Ureter (tissue), 1 donor: Measurements from ENCODE around the gene ATP6V1G2. TPM values are rescaled to one million over a fixed set of nuclear protein-coding genes. Genes with fewer than 3 reads are reported as not detected.
"Not testable (repeated sequence)": the region's sequence is repeated elsewhere in the genome, so short reads cannot be mapped to it uniquely, and the experiment has no call there.

Source experiments
- DNase-seq: peaks from one replicate; pipeline ENCODE4 v3.0.0-alpha.2; 2020; ENCODE audit warnings: low spot score
- total RNA-seq: library from RNA; stranded (reverse); gene quantifications from one replicate; pipeline ENCODE4 v1.2.4, GENCODE V29; 2023
- donor health status: DM: yes; HTN: yes; CAD: no.

Gene ATP6V1G2
- 0.65 TPM for total RNA-seq

GRCh38 chr6:31546339-31546957 is at the start of gene ATP6V1G2:
ATP6V1G2 (minus strand) TSS chr6:31546608; CDS start chr6:31546559, 49 bp downstream.
- DNase-seq, result peak; percentile 92

- DNase-seq, result no peak
These were observed 46.0 kb upstream of the ATP6V1G2 start for GRCh38 chr6:31592396-31592771.

- not testable (repeated sequence) for DNase-seq
These were observed 44.3 kb upstream of the ATP6V1G2 start for GRCh38 chr6:31590691-31591090.

DNA sequence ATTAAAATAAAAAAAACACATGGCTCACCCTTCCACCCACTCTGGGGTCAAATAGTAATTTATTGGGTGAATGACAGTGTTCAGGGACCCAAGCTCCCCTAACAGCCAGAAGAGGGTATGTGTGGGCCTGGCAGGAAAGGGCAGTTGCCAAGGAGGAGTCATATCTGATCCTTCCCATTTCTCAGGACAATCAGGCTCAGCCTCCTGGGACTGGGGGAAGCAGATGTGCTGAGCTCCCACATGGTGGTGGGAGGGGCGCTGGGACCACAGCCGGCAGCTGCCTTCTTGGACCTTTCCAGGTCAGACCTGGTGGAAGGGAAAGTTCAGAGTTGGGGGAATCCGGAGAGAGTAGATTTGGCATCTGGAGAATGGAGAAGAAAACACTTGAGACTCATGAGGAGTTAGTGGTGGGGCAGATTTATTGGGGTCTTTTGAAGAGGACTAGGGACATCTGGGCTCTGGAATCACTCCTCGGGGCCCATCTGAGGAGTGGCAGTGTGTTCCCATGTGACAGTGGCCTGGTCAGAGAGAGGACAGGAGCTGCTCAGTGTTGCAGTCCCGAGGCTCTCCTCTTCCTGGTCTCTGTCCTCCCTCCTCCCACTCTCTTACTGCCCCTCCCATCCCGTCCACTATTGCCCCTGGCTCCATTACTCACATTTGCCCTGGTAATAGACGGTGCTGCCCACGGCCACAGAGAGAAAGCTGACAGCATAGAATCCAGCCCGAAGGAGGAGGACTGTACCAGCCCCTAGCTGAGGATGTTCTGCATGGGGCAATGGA is 42.7 kb upstream of the ATP6V1G2 start:
- DNase-seq, result no peak

DNA sequence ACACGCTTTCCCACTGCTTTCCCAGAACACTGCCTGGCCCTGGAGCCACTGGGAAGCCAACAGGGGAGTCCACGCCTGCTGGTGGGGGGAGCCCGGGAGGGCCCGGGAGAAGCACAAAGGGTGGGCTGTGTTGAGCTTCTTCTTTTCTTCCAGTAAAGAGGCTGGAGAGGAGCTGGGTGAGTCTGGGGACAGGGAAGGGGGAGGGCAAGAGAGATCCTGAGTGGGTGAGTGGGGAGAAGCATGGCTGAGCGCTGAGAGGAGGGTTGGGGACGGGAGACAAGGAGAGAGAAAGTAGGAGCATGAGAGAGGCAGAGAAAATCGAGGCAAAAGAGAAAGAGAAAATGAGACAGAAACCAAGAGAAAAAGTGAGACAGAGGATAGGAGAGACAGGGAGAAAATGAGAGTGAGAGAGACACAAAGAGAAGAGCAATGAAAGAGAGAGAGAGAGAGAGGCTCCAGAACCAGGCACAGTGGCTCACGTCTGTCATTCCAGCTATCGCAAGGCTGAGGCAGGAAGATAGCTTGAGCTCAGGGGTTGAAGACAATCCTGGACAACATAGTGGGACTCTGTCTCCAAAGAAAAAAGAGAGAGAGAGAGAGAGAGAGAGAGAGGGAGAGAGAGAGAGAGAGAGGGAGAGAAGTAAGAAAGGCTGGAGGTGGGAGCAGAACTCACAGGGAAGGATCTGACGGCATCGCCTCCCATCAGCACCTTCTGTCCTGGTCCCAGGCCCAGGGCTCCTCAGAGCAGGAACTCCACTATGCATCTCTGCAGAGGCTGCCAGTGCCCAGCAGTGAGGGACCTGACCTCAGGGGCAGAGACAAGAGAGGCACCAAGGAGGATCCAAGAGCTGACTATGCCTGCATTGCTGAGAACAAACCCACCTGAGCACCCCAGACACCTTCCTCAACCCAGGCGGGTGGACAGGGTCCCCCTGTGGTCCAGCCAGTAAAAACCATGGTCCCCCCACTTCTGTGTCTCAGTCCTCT is 41.7 kb upstream of the ATP6V1G2 start:
- DNase-seq, result no peak

- DNase-seq, result no peak
These were observed 40.3 kb upstream of the ATP6V1G2 start for GRCh38 chr6:31586599-31587281.

GRCh38 chr6:31586008-31586407 is 39.6 kb upstream of the ATP6V1G2 start, which contains the start of gene LST1:
LST1 (plus strand) TSS chr6:31586277; CDS start chr6:31587300, 1,023 bp downstream.
- no peak for DNase-seq

DNA sequence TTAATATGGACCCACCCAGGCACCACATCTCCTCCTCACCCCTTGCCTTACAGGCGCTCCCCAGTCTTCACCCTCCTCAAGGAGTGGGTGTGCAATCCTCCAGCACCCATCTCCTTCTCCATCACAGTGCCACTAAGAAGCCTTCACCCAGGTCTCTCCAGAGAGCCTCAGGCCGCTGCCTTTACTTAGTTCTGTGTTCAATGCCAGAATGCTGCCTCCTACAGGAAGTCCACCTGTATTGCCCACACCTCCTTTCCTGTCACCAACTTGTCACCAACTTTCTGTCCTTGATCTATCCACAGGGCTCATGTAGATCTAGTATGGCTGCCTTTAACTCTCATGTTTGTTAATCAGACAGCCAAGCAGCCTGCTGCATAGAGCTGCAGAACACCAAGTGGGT is 39.1 kb upstream of the ATP6V1G2 start:
- no peak for DNase-seq

- no peak for DNase-seq
These were observed 35.8 kb upstream of the ATP6V1G2 start, which contains the start of gene LTB for GRCh38 chr6:31582230-31582643. LTB (minus strand) TSS chr6:31582424; CDS start chr6:31582417, 7 bp downstream.

DNA sequence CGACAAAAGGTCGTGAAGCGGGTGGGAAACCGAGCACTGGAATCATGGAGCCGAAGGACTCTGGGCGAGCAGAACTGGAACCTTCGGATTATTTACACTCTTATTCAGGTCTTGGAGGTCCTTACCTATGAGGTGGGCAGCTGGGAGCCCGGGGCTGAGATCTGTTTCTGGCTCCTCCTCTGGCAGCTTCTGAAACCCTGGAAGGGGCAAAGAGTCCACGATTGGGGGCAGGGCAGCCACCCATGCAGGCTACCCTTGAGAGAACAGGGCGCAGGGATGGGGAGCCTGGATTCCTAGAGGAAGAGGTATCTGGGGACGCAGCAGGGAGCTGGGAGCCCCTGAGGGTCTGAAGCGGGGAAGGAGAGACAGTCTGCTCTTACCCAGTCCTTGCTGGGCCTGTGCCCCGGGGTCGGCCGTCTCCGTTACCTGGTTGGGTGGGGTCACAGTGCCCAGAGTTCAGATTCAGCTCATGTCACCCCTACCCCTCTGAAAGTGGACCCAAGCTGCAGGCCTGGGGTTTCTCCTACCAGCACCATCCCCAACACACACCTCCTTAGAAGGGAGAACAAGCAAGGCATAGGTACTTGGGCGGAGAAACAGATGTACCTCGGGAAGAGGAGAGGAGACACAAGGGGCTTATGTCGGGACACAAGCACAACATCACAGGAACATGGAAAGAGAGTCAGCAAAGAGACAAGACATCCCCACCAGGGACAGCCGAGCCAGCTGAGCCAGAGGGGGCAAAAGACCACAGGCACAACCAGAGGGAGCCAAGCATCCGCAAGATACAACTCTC is 35.2 kb upstream of the ATP6V1G2 start:
- no peak for DNase-seq

DNA sequence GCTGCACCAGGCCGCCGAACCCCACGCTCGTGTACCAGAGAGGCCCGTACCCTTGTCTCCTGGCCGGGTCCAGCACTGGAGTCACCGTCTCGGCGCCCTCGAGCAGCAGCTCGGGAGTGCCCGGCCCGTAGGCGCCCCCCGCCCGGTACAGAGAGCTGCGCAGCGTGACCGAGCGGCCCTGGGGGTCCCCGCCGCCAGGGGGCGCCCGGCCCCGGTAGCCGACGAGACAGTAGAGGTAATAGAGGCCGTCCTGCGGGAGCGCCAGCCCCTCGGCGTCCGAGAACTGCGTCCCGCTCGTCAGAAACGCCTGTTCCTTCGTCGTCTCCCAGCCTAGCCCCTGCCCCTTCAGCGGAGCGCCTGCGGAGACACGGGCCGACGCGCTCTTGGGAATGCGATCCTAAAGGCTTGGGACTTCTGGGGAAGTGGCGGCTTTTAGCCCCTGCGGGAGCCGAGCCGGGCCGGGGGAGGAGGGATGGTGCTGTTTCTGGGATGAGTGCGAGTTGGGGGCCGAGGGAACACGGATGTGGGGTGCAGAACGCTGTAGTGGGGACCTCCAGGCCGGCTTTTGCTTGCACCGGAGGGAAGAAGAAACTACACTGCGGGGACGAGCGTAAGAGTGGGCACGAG is 34.5 kb upstream of the ATP6V1G2 start:
- peak; percentile 87 for DNase-seq

GRCh38 chr6:31580438-31580740 is 34.0 kb upstream of the ATP6V1G2 start:
- no peak for DNase-seq

DNA sequence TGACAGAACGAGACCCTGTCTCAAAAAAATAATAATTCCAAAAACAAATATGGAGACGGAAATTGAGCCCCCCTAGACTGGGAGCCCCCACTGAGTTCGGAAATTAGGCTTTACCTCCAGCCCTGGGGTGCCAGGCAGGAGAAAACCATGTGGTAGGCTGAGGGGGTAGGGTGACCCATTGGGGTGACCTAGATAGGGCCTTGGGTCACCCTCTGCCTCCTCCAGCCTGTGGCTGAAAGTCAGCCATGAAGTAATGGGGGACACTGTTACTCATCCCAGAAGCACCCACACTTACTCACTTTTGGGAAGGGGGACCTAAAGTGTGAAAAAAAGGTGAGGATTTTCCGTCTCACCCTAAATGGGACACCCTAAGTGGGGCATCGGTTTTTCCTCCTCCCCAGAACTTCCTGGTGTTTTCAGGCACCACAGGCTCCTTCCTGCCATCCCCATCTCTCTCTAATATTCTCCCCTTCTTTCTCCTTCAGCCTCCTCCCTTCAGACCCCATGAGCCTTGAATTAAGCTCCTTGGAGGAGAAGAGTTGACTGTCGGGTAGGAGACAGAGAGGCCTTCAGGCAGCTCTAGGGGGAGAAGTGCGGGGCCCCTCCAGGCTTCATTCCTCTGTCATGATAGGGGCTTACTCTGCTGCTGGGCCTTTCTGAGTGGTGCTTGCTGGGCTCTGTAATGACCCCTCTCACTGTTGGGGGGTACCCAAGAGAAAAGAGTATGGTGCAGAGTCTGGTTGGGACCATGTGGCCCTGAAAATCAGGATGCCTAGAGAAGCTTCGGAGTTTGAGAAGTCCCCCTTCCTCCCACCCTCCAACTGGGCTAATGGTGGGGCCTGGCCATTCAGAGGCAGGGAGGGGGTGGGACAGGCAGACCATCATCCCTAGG is 33.4 kb upstream of the ATP6V1G2 start:
- no peak for DNase-seq

GRCh38 chr6:31579119-31579505 is 32.7 kb upstream of the ATP6V1G2 start:
- no peak for DNase-seq

DNA sequence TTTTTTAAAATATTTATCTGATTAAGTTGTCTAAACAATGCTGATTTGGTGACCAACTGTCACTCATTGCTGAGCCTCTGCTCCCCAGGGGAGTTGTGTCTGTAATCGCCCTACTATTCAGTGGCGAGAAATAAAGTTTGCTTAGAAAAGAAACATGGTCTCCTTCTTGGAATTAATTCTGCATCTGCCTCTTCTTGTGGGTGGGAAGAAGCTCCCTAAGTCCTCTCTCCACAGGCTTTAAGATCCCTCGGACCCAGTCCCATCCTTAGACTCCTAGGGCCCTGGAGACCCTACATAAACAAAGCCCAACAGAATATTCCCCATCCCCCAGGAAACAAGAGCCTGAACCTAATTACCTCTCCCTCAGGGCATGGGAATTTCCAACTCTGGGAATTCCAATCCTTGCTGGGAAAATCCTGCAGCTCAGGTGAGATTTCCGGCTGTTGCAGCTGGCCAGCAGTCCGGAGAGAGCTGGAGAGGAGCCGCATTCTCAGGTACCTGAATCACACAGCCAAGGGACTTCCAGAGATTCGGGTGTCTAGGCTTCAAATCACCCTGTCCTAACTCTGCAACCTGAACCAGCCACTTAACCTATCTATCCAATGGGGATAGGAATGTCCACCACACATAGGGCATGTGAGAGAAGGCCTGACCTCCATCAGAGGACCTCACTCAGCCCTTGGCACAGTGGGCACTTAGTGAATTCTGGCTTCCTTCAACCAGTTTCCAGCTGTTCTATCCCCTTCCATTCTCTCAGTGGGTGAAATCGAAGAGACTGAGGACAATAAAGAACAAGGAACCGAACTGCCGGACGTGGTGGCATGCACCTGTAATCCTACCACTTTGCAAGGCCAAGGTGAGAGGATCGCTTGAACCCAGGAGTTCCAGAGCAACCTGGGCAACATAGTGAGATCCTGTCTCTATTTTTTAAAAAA is 32.0 kb upstream of the ATP6V1G2 start:
- no peak for DNase-seq

- no peak for DNase-seq
These were observed 31.2 kb upstream of the ATP6V1G2 start for GRCh38 chr6:31577579-31577966.

- DNase-seq, result no peak
These were observed 30.6 kb upstream of the ATP6V1G2 start for GRCh38 chr6:31576897-31577578.
